ENCODE measurements around the gene SNRNP40. TPM values are rescaled to one million over a fixed set of nuclear protein-coding genes. Genes with fewer than 3 reads are reported as not detected.

The SNRNP40 gene
- total and polyA plus RNA-seq, 10 of the 15 experiments (the other 5 are each of a cell fraction or from before 2014, with no cell fraction given): 34.9 to 212 (median 115) TPM

GRCh38 chr1:31215065-31215570 is 81.5 kb downstream of the SNRNP40 start (continued):
- TF ChIP-seq ZBTB11 (CRISPR knock-in tag; IDR thresholded peaks at IDR 0.05): no peak
- no peak for TF ChIP-seq PRDM15 (CRISPR knock-in tag; IDR thresholded peaks at IDR 0.05)
- no peak for TF ChIP-seq BMI1 (IDR thresholded peaks at IDR 0.05; ENCODE audit: borderline replicate concordance)
- TF ChIP-seq FOXK2 (IDR thresholded peaks at IDR 0.05): no peak
- TF ChIP-seq ASH2L (IDR thresholded peaks at IDR 0.05; ENCODE audit: borderline replicate concordance, low read depth): no peak
- TF ChIP-seq ATF7 (IDR thresholded peaks at IDR 0.05; ENCODE audit: low read depth): no peak
- no peak for TF ChIP-seq ZNF384 (IDR thresholded peaks at IDR 0.05; ENCODE audit: borderline replicate concordance, low read depth, low read length)
- TF ChIP-seq CHD2 (IDR thresholded peaks at IDR 0.05; ENCODE audit: borderline replicate concordance, low read depth, low read length): no peak
- TF ChIP-seq TBL1XR1 (IDR thresholded peaks at IDR 0.05; ENCODE audit: low read depth, low read length): no peak
- no peak for TF ChIP-seq CHD1 (IDR thresholded peaks at IDR 0.05; ENCODE audit: low read depth, low read length)
- no peak for TF ChIP-seq KAT2A (conservative IDR thresholded peaks at IDR 0.05; ENCODE audit: control insufficient read depth, low read depth, low read length)
- no peak for TF ChIP-seq TCF12 (IDR thresholded peaks at IDR 0.05; ENCODE audit: low read depth, low read length)
- TF ChIP-seq POLR2AphosphoS2 (IDR thresholded peaks at IDR 0.05; ENCODE audit: low read depth, low read length): no peak

Data from GM12878 (cell line).